Measurements from ENCODE around the gene MYH13.

Gene MYH13

GRCh38 chr17:10270258-10270657 is 102.5 kb downstream of the MYH13 start:
- ChIA-PET POLR2A (no interaction called here), CTCF (no interaction called here)
- DNase-seq (ENCODE audit: extremely low spot score) = no peak
- TF ChIP-seq ARNT (IDR thresholded peaks at IDR 0.05) (no peak), FOXM1 (IDR thresholded peaks at IDR 0.05; ENCODE audit: borderline replicate concordance) (no peak), SUZ12 (IDR thresholded peaks at IDR 0.05) (no peak), BHLHE40 (IDR thresholded peaks at IDR 0.05; ENCODE audit: borderline replicate concordance) (no peak), ZNF384 (IDR thresholded peaks at IDR 0.05) (no peak), CTBP1 (IDR thresholded peaks at IDR 0.05; ENCODE audit: borderline replicate concordance) (no peak), TARDBP (IDR thresholded peaks at IDR 0.05) (no peak), ELF4 (IDR thresholded peaks at IDR 0.05) (no peak), L3MBTL2 (conservative IDR thresholded peaks at IDR 0.05) (no peak)

GRCh38 chr17:10268005-10268404 is 104.8 kb downstream of the MYH13 start:
- POLR2A ChIA-PET = no interaction called here
- CTCF ChIA-PET = no interaction called here
- no peak for DNase-seq (ENCODE audit: extremely low spot score)
- TF ChIP-seq FOXM1 (IDR thresholded peaks at IDR 0.05; ENCODE audit: borderline replicate concordance) (no peak), BHLHE40 (IDR thresholded peaks at IDR 0.05; ENCODE audit: borderline replicate concordance) (no peak), CTBP1 (IDR thresholded peaks at IDR 0.05; ENCODE audit: borderline replicate concordance) (no peak), L3MBTL2 (conservative IDR thresholded peaks at IDR 0.05) (no peak), HDGF (IDR thresholded peaks at IDR 0.05; ENCODE audit: borderline replicate concordance) (no peak), LEF1 (IDR thresholded peaks at IDR 0.05; ENCODE audit: borderline replicate concordance) (no peak), ARNT (IDR thresholded peaks at IDR 0.05) (no peak), NFRKB (IDR thresholded peaks at IDR 0.05) (no peak), SP1 (IDR thresholded peaks at IDR 0.05) (no peak), PKNOX1 (IDR thresholded peaks at IDR 0.05) (no peak)

DNA sequence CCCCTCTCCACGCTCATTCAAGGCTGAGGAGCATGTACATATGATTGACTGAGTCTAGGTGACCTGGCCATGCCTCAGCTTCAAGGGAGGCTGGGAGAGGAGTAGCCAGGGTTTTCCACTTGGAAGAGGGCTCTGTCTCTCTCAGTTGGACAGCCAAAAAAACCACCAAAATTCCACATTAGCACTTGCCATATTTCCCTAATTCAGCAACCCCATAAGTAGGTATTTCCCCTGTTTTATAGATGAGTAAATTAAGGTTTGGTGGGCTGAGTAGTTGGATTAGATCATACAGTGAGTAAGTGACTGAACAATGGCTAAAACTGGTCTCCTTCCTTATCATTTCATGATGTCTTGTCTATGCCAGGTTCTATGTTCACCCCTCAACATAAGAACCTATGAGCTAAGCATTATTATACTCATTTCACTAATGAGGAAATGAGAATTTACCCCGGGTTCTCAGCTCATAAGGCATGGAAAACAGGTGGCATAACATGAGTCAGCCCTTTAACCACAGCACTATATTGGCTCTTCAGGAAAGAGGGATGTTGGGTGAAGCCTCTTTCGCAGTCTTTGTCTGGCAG is 106.4 kb downstream of the MYH13 start:
- no peak for TF ChIP-seq NFRKB (IDR thresholded peaks at IDR 0.05)
- no peak for TF ChIP-seq CTBP1 (IDR thresholded peaks at IDR 0.05; ENCODE audit: borderline replicate concordance)
- no peak for TF ChIP-seq ZNF384 (IDR thresholded peaks at IDR 0.05)
- no peak for TF ChIP-seq SP1 (IDR thresholded peaks at IDR 0.05)
- TF ChIP-seq FOXM1 (IDR thresholded peaks at IDR 0.05; ENCODE audit: borderline replicate concordance) = no peak
- no peak for TF ChIP-seq SUZ12 (IDR thresholded peaks at IDR 0.05)
- no peak for TF ChIP-seq FOXK2 (IDR thresholded peaks at IDR 0.05)
- no peak for TF ChIP-seq TARDBP (IDR thresholded peaks at IDR 0.05)
- no peak for TF ChIP-seq ELF4 (IDR thresholded peaks at IDR 0.05)
- TF ChIP-seq BHLHE40 (IDR thresholded peaks at IDR 0.05; ENCODE audit: borderline replicate concordance) = no peak
- TF ChIP-seq FOXA1 (IDR thresholded peaks at IDR 0.05) = no peak
- no peak for TF ChIP-seq PKNOX1 (IDR thresholded peaks at IDR 0.05)
- no peak for TF ChIP-seq LEF1 (IDR thresholded peaks at IDR 0.05; ENCODE audit: borderline replicate concordance)
- TF ChIP-seq ARNT (IDR thresholded peaks at IDR 0.05) = no peak
- no peak for TF ChIP-seq HDGF (IDR thresholded peaks at IDR 0.05; ENCODE audit: borderline replicate concordance)
- ChIA-PET POLR2A (no interaction called here), CTCF (no interaction called here)
- DNase-seq (ENCODE audit: extremely low spot score) = no peak

- POLR2A ChIA-PET = no interaction called here
- CTCF ChIA-PET = no interaction called here
- no peak for TF ChIP-seq ZNF384 (IDR thresholded peaks at IDR 0.05)
- TF ChIP-seq SUZ12 (IDR thresholded peaks at IDR 0.05) = no peak
- TF ChIP-seq ARNT (IDR thresholded peaks at IDR 0.05) = no peak
- no peak for TF ChIP-seq PKNOX1 (IDR thresholded peaks at IDR 0.05)
- no peak for TF ChIP-seq HDGF (IDR thresholded peaks at IDR 0.05; ENCODE audit: borderline replicate concordance)
- TF ChIP-seq L3MBTL2 (conservative IDR thresholded peaks at IDR 0.05) = no peak
- no peak for TF ChIP-seq SP1 (IDR thresholded peaks at IDR 0.05)
- no peak for TF ChIP-seq FOXA1 (IDR thresholded peaks at IDR 0.05)
- no peak for TF ChIP-seq CTBP1 (IDR thresholded peaks at IDR 0.05; ENCODE audit: borderline replicate concordance)
- TF ChIP-seq FOXM1 (IDR thresholded peaks at IDR 0.05; ENCODE audit: borderline replicate concordance) = no peak
- no peak for TF ChIP-seq LEF1 (IDR thresholded peaks at IDR 0.05; ENCODE audit: borderline replicate concordance)
- no peak for TF ChIP-seq BHLHE40 (IDR thresholded peaks at IDR 0.05; ENCODE audit: borderline replicate concordance)
- no peak for DNase-seq (ENCODE audit: extremely low spot score)
These were observed 107.6 kb downstream of the MYH13 start for GRCh38 chr17:10265100-10265810.

DNA sequence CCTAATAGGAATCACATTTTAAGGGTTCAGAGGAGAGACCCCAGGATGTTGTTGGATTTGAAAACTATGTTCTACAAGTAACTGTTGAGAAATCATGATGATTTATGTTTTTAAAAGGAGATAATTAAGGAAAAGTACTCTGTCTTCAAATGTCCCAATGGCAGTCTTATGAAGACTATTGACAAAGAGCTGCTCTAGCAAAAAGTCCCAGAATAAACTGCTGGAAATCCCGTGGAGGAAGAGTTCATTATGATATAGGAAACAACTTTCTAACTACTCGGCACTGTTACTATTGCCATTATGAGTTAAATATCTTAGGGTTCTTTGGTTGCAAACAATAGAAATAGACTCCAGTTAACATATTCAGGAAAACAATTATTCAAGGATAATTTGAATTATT is 108.8 kb downstream of the MYH13 start:
- CTCF ChIA-PET = no interaction called here
- DNase-seq (ENCODE audit: extremely low spot score) = no peak
- TF ChIP-seq PKNOX1 (IDR thresholded peaks at IDR 0.05) = no peak
- no peak for TF ChIP-seq ZNF384 (IDR thresholded peaks at IDR 0.05)
- TF ChIP-seq BHLHE40 (IDR thresholded peaks at IDR 0.05; ENCODE audit: borderline replicate concordance) = no peak
- POLR2A ChIA-PET = no interaction called here

DNA sequence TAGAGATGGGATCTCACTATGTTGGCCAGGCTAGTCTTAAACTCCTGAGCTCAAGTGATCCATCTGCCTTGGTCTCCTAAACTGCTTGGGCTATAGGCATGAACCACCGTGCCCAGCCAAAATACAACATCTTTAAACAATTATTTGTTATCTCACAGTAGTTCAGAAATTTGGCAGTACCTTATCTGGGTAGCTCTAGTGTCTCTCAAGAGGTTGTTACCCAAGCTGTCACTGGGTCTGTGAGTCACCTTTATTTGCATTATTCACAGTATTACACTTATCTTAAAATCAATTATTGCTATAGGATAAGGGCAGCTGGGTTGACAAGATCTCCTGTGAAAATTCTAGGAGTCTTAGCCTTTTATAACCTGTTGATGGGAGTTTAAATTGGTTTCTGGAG is 110.4 kb downstream of the MYH13 start:
- no peak for TF ChIP-seq LEF1 (IDR thresholded peaks at IDR 0.05; ENCODE audit: borderline replicate concordance)
- no peak for TF ChIP-seq NFRKB (IDR thresholded peaks at IDR 0.05)
- no peak for TF ChIP-seq CTBP1 (IDR thresholded peaks at IDR 0.05; ENCODE audit: borderline replicate concordance)
- POLR2A ChIA-PET = no interaction called here
- DNase-seq (ENCODE audit: extremely low spot score) = no peak
- CTCF ChIA-PET = no interaction called here

Measured in HEK293T (cell line).